ENCODE results near the gene ARID1B. TPM values are rescaled to one million over a fixed set of nuclear protein-coding genes. Genes with fewer than 3 reads are reported as not detected.

ARID1B gene
- total RNA-seq, 1 experiment from 2014 or later, result 35.6 TPM

- BruUV-seq (replicated peaks), result no TSS peak
- ChIA-PET POLR2A (no interaction called here), RAD21 (ENCODE audit: low non-redundant PET in 1 of 2, low total read pairs in 2 of 2, uncharacterized antibody in 2 of 2, unreplicated experiment in 2 of 2) (no interaction called here), CTCF (no interaction called here)
- intact Hi-C loops (cut with micrococcal nuclease), result no loop called here
- Histone ChIP-seq H3K27ac (ENCODE audit: low read depth, low read length) (no peak overlapping the region), H3K36me3 (ENCODE audit: control insufficient read depth in 1 of 2, insufficient read depth in 2 of 2, low read length in 2 of 2) (no peaks in the 10 kb centered on the region), H3K9me2 (ENCODE audit: insufficient read depth) (no peaks in the 10 kb centered on the region), H3K27me3 (ENCODE audit: insufficient read depth, low read length) (no peaks in the 10 kb centered on the region), H3K4me3 (replicated peaks in 1 of 2; ENCODE audit: low read depth in 1 of 2, low read length in 2 of 2) (no peak overlapping the region), H3K4me1 (ENCODE audit: control insufficient read depth in 1 of 2, insufficient read depth in 2 of 2, low read length in 2 of 2) (0 out of 4 replicates have a peak, but pooled peaks cover 0 to 3% of the 10 kb centered on the region in 2 experiments), H3K79me2 (ENCODE audit: insufficient read depth, low read length) (no peaks in the 10 kb centered on the region), H3K4me2 (ENCODE audit: low read length) (no peak overlapping the region), H3K9me3 (ENCODE audit: control insufficient read depth in 1 of 2, insufficient read depth in 1 of 2, low read depth in 1 of 2, low read length in 2 of 2) (no peaks in the 10 kb centered on the region), H2AFZ (ENCODE audit: low read depth, low read length, poor library complexity, severe bottlenecking) (no peak overlapping the region), H4K20me1 (ENCODE audit: insufficient read depth) (no peaks in the 10 kb centered on the region; the same call in 1 of the 2 replicates), H3K9ac (ENCODE audit: low read length) (no peak overlapping the region)
- no peak for TF ChIP-seq FOSL1 (IDR thresholded peaks at IDR 0.05; ENCODE audit: low read depth)
- no peak for TF ChIP-seq ELF1 (IDR thresholded peaks at IDR 0.05; ENCODE audit: borderline replicate concordance, low read depth)
- no peak for TF ChIP-seq SP1 (IDR thresholded peaks at IDR 0.05; ENCODE audit: low read depth)
- TF ChIP-seq ZNF274 (IDR thresholded peaks at IDR 0.05; ENCODE audit: low read depth, low read length), result no peak
- no peak for TF ChIP-seq POLR2A (IDR thresholded peaks at IDR 0.05; ENCODE audit: borderline replicate concordance, extremely low read depth, insufficient read depth, insufficient read length)
- TF ChIP-seq YY1 (IDR thresholded peaks at IDR 0.05; ENCODE audit: extremely low read depth, insufficient replicate concordance, low read depth, low read length), result no peak
- TF ChIP-seq REST (IDR thresholded peaks at IDR 0.05; ENCODE audit: low read depth), result no peak
- no peak for TF ChIP-seq SIN3A (IDR thresholded peaks at IDR 0.05; ENCODE audit: low read depth)
- no peak for TF ChIP-seq SRF (IDR thresholded peaks at IDR 0.05; ENCODE audit: low read depth)
- TF ChIP-seq ATF3 (IDR thresholded peaks at IDR 0.05), result no peak
- no peak for TF ChIP-seq EGR1 (IDR thresholded peaks at IDR 0.05; ENCODE audit: low read depth)
- no peak for TF ChIP-seq EZH2phosphoT487 (IDR thresholded peaks at IDR 0.05; ENCODE audit: borderline replicate concordance)
- ATAC-seq (no peak), DNase-seq (ENCODE audit: low read depth, low spot score) (no peak)
Measured at GRCh38 chr6:157060440-157060952, 283.3 kb downstream of the ARID1B start.
